SK-N-SH treated with all-trans-retinoic acid at 6 μM for 48 hours (cell line): Measurements from ENCODE around the gene LPP.

Experiments used
- ATAC-seq: fragments of 200-7000 bp; cut with Tn5 transposase; 3 replicates; pipeline ENCODE4 v1.9.1; 2020; ENCODE audit warnings: mild to moderate bottlenecking, moderate library complexity
- ARNTL ChIP-seq: fragments of 450-650 bp; formaldehyde crosslinking; IDR thresholded peaks from 2 replicates; pipeline ENCODE4 v1.5.0; 2020; ENCODE audit warnings: low read depth, mild to moderate bottlenecking, moderate library complexity, borderline replicate concordance
- BACH2 ChIP-seq: fragments of 250-450 bp; sonication (Bioruptor Pico); IDR thresholded peaks from 2 replicates; pipeline ENCODE4 v1.9.0; 2021; ENCODE audit warnings: mild to moderate bottlenecking, borderline replicate concordance
- CREB5 ChIP-seq: fragments of 250-450 bp; sonication (Bioruptor Pico); IDR thresholded peaks from 2 replicates; pipeline ENCODE4 v1.5.1; 2020; ENCODE audit warnings: low read depth, mild to moderate bottlenecking, moderate library complexity
- CSDC2 ChIP-seq: fragments of 250-450 bp; sonication (Bioruptor Pico); IDR thresholded peaks from 2 replicates; pipeline ENCODE4 v1.5.0; 2020; ENCODE audit warnings: mild to moderate bottlenecking, moderate library complexity
- CSRNP3 ChIP-seq: fragments of 250-450 bp; sonication (Bioruptor Pico); IDR thresholded peaks from 2 replicates; pipeline ENCODE4 v1.5.1; 2021; ENCODE audit warnings: mild to moderate bottlenecking, moderate library complexity
- ESRRG ChIP-seq: fragments of 250-450 bp; sonication (Bioruptor Pico); IDR thresholded peaks from 2 replicates; pipeline ENCODE4 v1.6.1; 2021; ENCODE audit warnings: mild to moderate bottlenecking
- GLIS3 ChIP-seq: fragments of 250-450 bp; sonication (Bioruptor Pico); IDR thresholded peaks from 2 replicates; pipeline ENCODE4 v1.5.0; 2020; ENCODE audit warnings: mild to moderate bottlenecking, moderate library complexity
- ISL1 ChIP-seq: fragments of 250-450 bp; sonication (Bioruptor Pico); IDR thresholded peaks from 2 replicates; pipeline ENCODE4 v2.1.2; 2022; ENCODE audit warnings: mild to moderate bottlenecking, moderate library complexity
- OSR1 ChIP-seq: fragments of 250-450 bp; sonication (Bioruptor Pico); IDR thresholded peaks from 2 replicates; pipeline ENCODE4 v1.8.0; 2022; ENCODE audit warnings: moderate library complexity, mild to moderate bottlenecking, inconsistent platforms
- PATZ1 ChIP-seq: fragments of 250-450 bp; sonication (Bioruptor Pico); IDR thresholded peaks from 2 replicates; pipeline ENCODE4 v1.8.0; 2020; ENCODE audit warnings: mild to moderate bottlenecking, moderate library complexity, borderline replicate concordance
- POU6F1 ChIP-seq: fragments of 250-450 bp; sonication (Bioruptor Pico); IDR thresholded peaks from 2 replicates; pipeline ENCODE4 v1.8.0; 2021; ENCODE audit warnings: low read depth, mild to moderate bottlenecking, moderate library complexity, borderline replicate concordance
- PPARA ChIP-seq: fragments of 250-450 bp; sonication (Bioruptor Pico); IDR thresholded peaks from 2 replicates; pipeline ENCODE4 v1.5.0; 2020; ENCODE audit warnings: mild to moderate bottlenecking, borderline replicate concordance
- SNAI2 ChIP-seq: fragments of 250-450 bp; sonication (Bioruptor Pico); IDR thresholded peaks from 2 replicates; pipeline ENCODE4 v1.5.0; 2020; ENCODE audit warnings: mild to moderate bottlenecking, moderate library complexity
- TOX ChIP-seq: fragments of 250-450 bp; sonication (Bioruptor Pico); IDR thresholded peaks from 2 replicates; pipeline ENCODE4 v1.8.0; 2021; ENCODE audit warnings: mild to moderate bottlenecking, moderate library complexity, borderline replicate concordance
- TSHZ2 ChIP-seq: fragments of 250-450 bp; sonication (Bioruptor Pico); IDR thresholded peaks from 2 replicates; pipeline ENCODE4 v1.5.0; 2020; ENCODE audit warnings: mild to moderate bottlenecking, moderate library complexity
- ZC3H10 ChIP-seq: fragments of 250-450 bp; sonication (Bioruptor Pico); IDR thresholded peaks from 2 replicates; pipeline ENCODE4 v1.5.1; 2021; ENCODE audit warnings: mild to moderate bottlenecking, moderate library complexity
- ZFP3 ChIP-seq: fragments of 250-450 bp; sonication (Bioruptor Pico); IDR thresholded peaks from 2 replicates; pipeline ENCODE4 v1.5.0; 2020; ENCODE audit warnings: mild to moderate bottlenecking, moderate library complexity
- ZFP30 ChIP-seq: fragments of 450-650 bp; formaldehyde crosslinking; IDR thresholded peaks from 2 replicates; pipeline ENCODE4 v1.5.0; 2022; ENCODE audit warnings: mild to moderate bottlenecking, moderate library complexity
- ZNF70 ChIP-seq: fragments of 450-650 bp; formaldehyde crosslinking; IDR thresholded peaks from 2 replicates; pipeline ENCODE4 v1.5.0; 2020; ENCODE audit warnings: mild to moderate bottlenecking, moderate library complexity
- ZNF8 ChIP-seq: fragments of 450-650 bp; formaldehyde crosslinking; IDR thresholded peaks from 2 replicates; pipeline ENCODE4 v1.5.0; 2020; ENCODE audit warnings: mild to moderate bottlenecking, moderate library complexity

LPP gene

GRCh38 chr3:188760408-188760807, 606.5 kb downstream of the LPP start:
- TF ChIP-seq SNAI2 (CRISPR knock-in tag) (no peak), TSHZ2 (CRISPR knock-in tag) (no peak), ZFP3 (CRISPR knock-in tag) (no peak), ESRRG (no peak)
- no peak; the same call in 2 of the 3 replicates for ATAC-seq

- TF ChIP-seq ARNTL (CRISPR knock-in tag) = no peak
- TF ChIP-seq ZC3H10 (CRISPR knock-in tag) = no peak
- TF ChIP-seq TOX (CRISPR knock-in tag) = no peak
- TF ChIP-seq ESRRG = no peak
- no peak for TF ChIP-seq CSDC2 (CRISPR knock-in tag)
- TF ChIP-seq ISL1 (CRISPR knock-in tag) = no peak
- TF ChIP-seq GLIS3 (CRISPR knock-in tag) = no peak
- no peak for TF ChIP-seq SNAI2 (CRISPR knock-in tag)
- TF ChIP-seq CSRNP3 (CRISPR knock-in tag) = no peak
- TF ChIP-seq CREB5 (CRISPR knock-in tag) = no peak
- TF ChIP-seq ZNF8 = no peak
- TF ChIP-seq TSHZ2 (CRISPR knock-in tag) = no peak
- TF ChIP-seq ZFP3 (CRISPR knock-in tag) = no peak
- TF ChIP-seq BACH2 (CRISPR knock-in tag) = no peak
- no peak for TF ChIP-seq OSR1
- no peak for TF ChIP-seq POU6F1
- no peak for TF ChIP-seq ZFP30 (CRISPR knock-in tag)
- no peak for TF ChIP-seq ZNF70 (CRISPR knock-in tag)
- TF ChIP-seq PATZ1 = no peak
- no peak for TF ChIP-seq PPARA (CRISPR knock-in tag)
- no peak for ATAC-seq
Measured at GRCh38 chr3:188761439-188761838, 607.5 kb downstream of the LPP start.
